Ovary (tissue), 3 donors: ENCODE measurements around the gene SLC6A2.

Experiments
- CTCF ChIP-seq, 3 donors: fragments of 450-650 bp in 2 of 3; fragments of 200-600 bp in 1 of 3; IDR thresholded peaks; one replicate each; pipeline versions ENCODE4 v1.5.1 to v1.8.0; 2016 to 2022; ENCODE audit warnings: antibody characterized with exemption in 3 of 3, mild to moderate bottlenecking in 1 of 3
- POLR2A ChIP-seq: fragments of 450-650 bp; IDR thresholded peaks from one replicate; pipeline ENCODE4 v1.6.1; 2017; ENCODE audit warnings: antibody characterized with exemption, mild to moderate bottlenecking, moderate library complexity
- donor health status: DM: no; HTN: no; CAD: no.

- TF ChIP-seq CTCF (IDR thresholded peaks at IDR 0.05) (no peak), POLR2A (no peak)
These were observed 9.1 kb downstream of the SLC6A2 start for GRCh38 chr16:55664786-55665407.
